K562 (cell line): ENCODE results near the gene ANO10. TPM values are rescaled to one million over a fixed set of nuclear protein-coding genes. Genes with fewer than 3 reads are reported as not detected.

Source experiments
- BRCA1 ChIP-seq, 2 experiments: fragments of 450-650 bp in 1 of 2; sonication (generic) in 1 of 2; formaldehyde crosslinking in 1 of 2; IDR thresholded peaks; 2 replicates each; pipeline versions ENCODE4 v1.5.0 to v1.6.1; 2017 to 2020; ENCODE audit warnings: mild to moderate bottlenecking in 1 of 2, missing genetic modification reagents in 1 of 2
- BRD4 ChIP-seq: fragments of 200-600 bp; sonication (generic); IDR thresholded peaks from 2 replicates; pipeline ENCODE4 v1.6.1; 2017; ENCODE audit warnings: inconsistent platforms
- CAMTA2 ChIP-seq: fragments of 250-450 bp; sonication (Bioruptor Pico); conservative IDR thresholded peaks from 2 replicates; pipeline ENCODE4 v1.5.1; 2022
- CBFA2T2 ChIP-seq: fragments of 450-650 bp; conservative IDR thresholded peaks from 2 replicates; pipeline ENCODE4 v1.6.1; 2017; ENCODE audit warnings: mild to moderate bottlenecking
- CBX3 ChIP-seq, 2 experiments: IDR thresholded peaks; 1 replicate in 1 of 2; 2 replicates in 1 of 2; pipeline ENCODE4 v1.6.1; 2012; ENCODE audit warnings: inconsistent platforms in 2 of 2, low read length in 2 of 2, borderline replicate concordance in 1 of 2, control low read depth in 1 of 2
- CHD4 ChIP-seq: fragments of 200-600 bp; sonication (generic); IDR thresholded peaks from 3 replicates; pipeline ENCODE4 v1.6.1; 2012; ENCODE audit warnings: low read depth, mild to moderate bottlenecking, mixed read lengths, low read length, inconsistent platforms; ENCODE audit not compliant: insufficient read depth, insufficient replicate concordance, poor library complexity, severe bottlenecking
- FOXK2 ChIP-seq, 2 experiments: fragments of 450-650 bp; IDR thresholded peaks in 1 of 2; conservative IDR thresholded peaks in 1 of 2; 2 replicates each; pipeline ENCODE4 v1.6.1; 2016; ENCODE audit warnings: low read depth in 2 of 2, mild to moderate bottlenecking in 1 of 2
- GATA2 ChIP-seq: sonication (generic); formaldehyde crosslinking; IDR thresholded peaks from 2 replicates; pipeline ENCODE4 v1.4.0; 2020; ENCODE audit warnings: mild to moderate bottlenecking, missing genetic modification reagents
- HLTF ChIP-seq: fragments of 450-650 bp; IDR thresholded peaks from 2 replicates; pipeline ENCODE4 v1.6.1; 2016
- KLF16 ChIP-seq: IDR thresholded peaks from 2 replicates; pipeline ENCODE4 v1.6.1; 2016; ENCODE audit warnings: antibody characterized with exemption
- NR2F6 ChIP-seq: fragments of 450-650 bp; formaldehyde crosslinking; IDR thresholded peaks from 2 replicates; pipeline ENCODE4 v1.4.0; 2020; ENCODE audit warnings: mild to moderate bottlenecking
- RAD21 ChIP-seq, 2 experiments: fragments of 250-450 bp in 1 of 2; fragments of 450-650 bp in 1 of 2; sonication (Bioruptor Pico) in 1 of 2; formaldehyde crosslinking in 1 of 2; IDR thresholded peaks in 1 of 2; conservative IDR thresholded peaks in 1 of 2; 2 replicates each; pipeline versions ENCODE4 v1.4.0 to v1.8.0; 2020 to 2022; ENCODE audit warnings: mild to moderate bottlenecking in 2 of 2, moderate library complexity in 1 of 2
- RBBP5 ChIP-seq: fragments of 200-600 bp; sonication (generic); IDR thresholded peaks from 2 replicates; pipeline ENCODE4 v1.6.1; 2012; ENCODE audit warnings: borderline replicate concordance, mild to moderate bottlenecking, low read length, control low read depth, inconsistent platforms; ENCODE audit not compliant: insufficient read depth, poor library complexity, severe bottlenecking
- SREBF2 ChIP-seq: sonication (generic); formaldehyde crosslinking; IDR thresholded peaks from 2 replicates; pipeline ENCODE4 v1.4.0; 2020; ENCODE audit warnings: mild to moderate bottlenecking, missing genetic modification reagents
- TAF15 ChIP-seq: fragments of 200-400 bp; formaldehyde crosslinking; IDR thresholded peaks from 2 replicates; pipeline ENCODE4 v1.6.1; 2017; ENCODE audit warnings: mild to moderate bottlenecking, low read depth, low read length, moderate library complexity
- TSC22D4 ChIP-seq: fragments of 450-650 bp; IDR thresholded peaks from 2 replicates; pipeline ENCODE4 v1.6.1; 2016; ENCODE audit warnings: missing genetic modification characterization, missing biosample characterization, control low read depth
- ZC3H4 ChIP-seq: sonication (generic); formaldehyde crosslinking; IDR thresholded peaks from 2 replicates; pipeline ENCODE4 v1.9.0; 2021; ENCODE audit warnings: missing genetic modification reagents, borderline replicate concordance
- ZNF696 ChIP-seq: fragments of 250-450 bp; sonication (Bioruptor Pico); conservative IDR thresholded peaks from 2 replicates; pipeline ENCODE4 v1.4.0; 2020; ENCODE audit warnings: mild to moderate bottlenecking, moderate library complexity
- ZNF785 ChIP-seq: fragments of 250-450 bp; sonication (Bioruptor Pico); IDR thresholded peaks from 2 replicates; pipeline ENCODE4 v1.4.0; 2020; ENCODE audit warnings: mild to moderate bottlenecking
- polyA plus RNA-seq, 8 experiments: library from polyadenylated mRNA; depleted of rRNA in 4 of 8; stranded (reverse) in 5 of 8; unstranded in 3 of 8; fragments of >200 nt; fragmentation: Nextera tagmentation in 2 of 8; fragmentation: Illumina TruSeq in 1 of 8; extraction: Ambion mirVana in 2 of 8; extraction: Trizol in 1 of 8; gene quantifications; 2 replicates each; pipeline versions ENCODE4 v1.2.1 to v1.2.3, GENCODE V29; 2011 to 2014; ENCODE audit warnings: inconsistent platforms in 1 of 8, missing spikeins in 1 of 8
- total RNA-seq, 7 experiments: library from RNA; depleted of rRNA in 6 of 7; stranded (reverse); fragments of >200 nt in 6 of 7; fragmentation: Illumina TruSeq in 2 of 7; extraction: Trizol in 2 of 7; gene quantifications; 2 replicates each; pipeline versions ENCODE4 v1.2.1 to v1.2.3, GENCODE V29; 2011 to 2021; ENCODE audit warnings: low replicate concordance in 1 of 7
- TF ChIP-seq, protein P1 (sequence below): fragments of 450-650 bp; formaldehyde crosslinking; conservative IDR thresholded peaks from 2 replicates; pipeline ENCODE4 v1.4.0; 2022; ENCODE audit warnings: mild to moderate bottlenecking, missing genetic modification characterization
- TF ChIP-seq, protein P2 (sequence below): sonication (generic); formaldehyde crosslinking; IDR thresholded peaks from 2 replicates; pipeline ENCODE4 v1.5.0; 2020; ENCODE audit warnings: missing genetic modification reagents
- TF ChIP-seq, protein P3 (sequence below): fragments of 450-650 bp; IDR thresholded peaks from 2 replicates; pipeline ENCODE4 v1.6.1; 2017; ENCODE audit warnings: antibody characterized with exemption, mild to moderate bottlenecking

The ANO10 gene
- total and polyA plus RNA-seq, 9 of the 15 experiments (the other 6 are each of a cell fraction or from before 2014, with no cell fraction given): 6.4 to 46.0 (median 32.3) TPM

DNA sequence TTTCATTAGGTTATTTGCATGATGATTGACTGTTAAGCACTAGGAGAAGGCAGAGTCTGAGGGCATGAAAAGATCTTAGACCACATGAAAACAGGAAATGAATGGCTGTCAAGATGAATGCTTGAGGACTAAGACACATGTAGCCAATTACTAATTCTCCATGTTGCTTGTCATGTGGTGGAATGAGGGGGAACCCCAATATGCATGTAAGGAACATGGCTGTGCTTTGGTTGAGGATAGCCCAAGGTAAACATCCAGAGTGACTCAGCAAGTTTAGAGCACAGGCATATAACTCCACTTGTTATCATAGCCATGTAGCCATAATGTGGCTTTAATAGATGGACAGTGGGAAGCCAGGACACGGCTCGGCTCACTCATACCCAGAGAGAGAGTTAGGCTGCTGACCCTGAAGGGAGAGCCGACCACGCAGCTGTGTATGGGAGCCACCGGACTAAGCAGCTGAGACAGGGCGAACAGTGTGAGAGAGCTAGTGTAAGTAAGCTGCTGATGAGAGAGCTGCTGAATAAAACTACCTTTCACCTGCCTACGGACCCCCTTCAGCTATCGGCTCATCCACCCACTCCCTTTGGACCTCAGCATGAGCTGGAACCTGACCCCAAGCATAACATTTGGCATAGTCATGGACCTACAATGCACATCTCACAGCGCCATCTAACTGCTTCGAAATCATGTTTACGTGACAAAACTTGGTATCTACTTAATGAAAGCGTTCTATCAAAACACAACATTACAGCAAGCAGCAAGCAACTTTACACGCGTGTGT, 37.6 kb downstream of the ANO10 start (continued):
- TF ChIP-seq ZNF696 (CRISPR knock-in tag) (peak; percentile 86), KLF16 (no peak), SREBF2 (CRISPR knock-in tag) (no peak; the same call in 1 of the 2 replicates), CAMTA2 (CRISPR knock-in tag) (no peak), NR2F6 (CRISPR knock-in tag) (peak; percentile 94), FOXK2 (conservative IDR thresholded peaks at IDR 0.05 in 1 of 2, IDR thresholded peaks at IDR 0.05 in 1 of 2; ENCODE audit: low read depth in 2 of 2) (peak; percentile 76), BRD4 (no peak), CHD4 (no peak), TSC22D4 (tag) (no peak), RBBP5 (no peak), ZNF785 (peak; percentile 85), RAD21 (CRISPR knock-in tag; conservative IDR thresholded peaks at IDR 0.05 in 1 of 2, IDR thresholded peaks at IDR 0.05 in 1 of 2) (peak in 1 of 2 experiments; percentile 39; a peak in 2 of 4 replicates), GATA2 (CRISPR knock-in tag) (no peak), ZC3H4 (CRISPR knock-in tag) (no peak), CBX3 (IDR thresholded peaks at IDR 0.05; ENCODE audit: borderline replicate concordance in 1 of 2, low read length in 2 of 2) (peak in 1 of 2 experiments; percentile 44; a peak in 1 of 3 replicates), TAF15 (no peak), BRCA1 (IDR thresholded peaks at IDR 0.05) (no peak), BRCA1 (CRISPR knock-in tag; IDR thresholded peaks at IDR 0.05) (no peak), CBFA2T2 (no peak), HLTF (no peak)
- TF ChIP-seq, protein P1, sequence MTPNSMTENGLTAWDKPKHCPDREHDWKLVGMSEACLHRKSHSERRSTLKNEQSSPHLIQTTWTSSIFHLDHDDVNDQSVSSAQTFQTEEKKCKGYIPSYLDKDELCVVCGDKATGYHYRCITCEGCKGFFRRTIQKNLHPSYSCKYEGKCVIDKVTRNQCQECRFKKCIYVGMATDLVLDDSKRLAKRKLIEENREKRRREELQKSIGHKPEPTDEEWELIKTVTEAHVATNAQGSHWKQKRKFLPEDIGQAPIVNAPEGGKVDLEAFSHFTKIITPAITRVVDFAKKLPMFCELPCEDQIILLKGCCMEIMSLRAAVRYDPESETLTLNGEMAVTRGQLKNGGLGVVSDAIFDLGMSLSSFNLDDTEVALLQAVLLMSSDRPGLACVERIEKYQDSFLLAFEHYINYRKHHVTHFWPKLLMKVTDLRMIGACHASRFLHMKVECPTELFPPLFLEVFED (CRISPR knock-in tag): peak; percentile 98
- TF ChIP-seq, protein P2, sequence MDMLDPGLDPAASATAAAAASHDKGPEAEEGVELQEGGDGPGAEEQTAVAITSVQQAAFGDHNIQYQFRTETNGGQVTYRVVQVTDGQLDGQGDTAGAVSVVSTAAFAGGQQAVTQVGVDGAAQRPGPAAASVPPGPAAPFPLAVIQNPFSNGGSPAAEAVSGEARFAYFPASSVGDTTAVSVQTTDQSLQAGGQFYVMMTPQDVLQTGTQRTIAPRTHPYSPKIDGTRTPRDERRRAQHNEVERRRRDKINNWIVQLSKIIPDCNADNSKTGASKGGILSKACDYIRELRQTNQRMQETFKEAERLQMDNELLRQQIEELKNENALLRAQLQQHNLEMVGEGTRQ (CRISPR knock-in tag): no peak
- TF ChIP-seq, protein P3, sequence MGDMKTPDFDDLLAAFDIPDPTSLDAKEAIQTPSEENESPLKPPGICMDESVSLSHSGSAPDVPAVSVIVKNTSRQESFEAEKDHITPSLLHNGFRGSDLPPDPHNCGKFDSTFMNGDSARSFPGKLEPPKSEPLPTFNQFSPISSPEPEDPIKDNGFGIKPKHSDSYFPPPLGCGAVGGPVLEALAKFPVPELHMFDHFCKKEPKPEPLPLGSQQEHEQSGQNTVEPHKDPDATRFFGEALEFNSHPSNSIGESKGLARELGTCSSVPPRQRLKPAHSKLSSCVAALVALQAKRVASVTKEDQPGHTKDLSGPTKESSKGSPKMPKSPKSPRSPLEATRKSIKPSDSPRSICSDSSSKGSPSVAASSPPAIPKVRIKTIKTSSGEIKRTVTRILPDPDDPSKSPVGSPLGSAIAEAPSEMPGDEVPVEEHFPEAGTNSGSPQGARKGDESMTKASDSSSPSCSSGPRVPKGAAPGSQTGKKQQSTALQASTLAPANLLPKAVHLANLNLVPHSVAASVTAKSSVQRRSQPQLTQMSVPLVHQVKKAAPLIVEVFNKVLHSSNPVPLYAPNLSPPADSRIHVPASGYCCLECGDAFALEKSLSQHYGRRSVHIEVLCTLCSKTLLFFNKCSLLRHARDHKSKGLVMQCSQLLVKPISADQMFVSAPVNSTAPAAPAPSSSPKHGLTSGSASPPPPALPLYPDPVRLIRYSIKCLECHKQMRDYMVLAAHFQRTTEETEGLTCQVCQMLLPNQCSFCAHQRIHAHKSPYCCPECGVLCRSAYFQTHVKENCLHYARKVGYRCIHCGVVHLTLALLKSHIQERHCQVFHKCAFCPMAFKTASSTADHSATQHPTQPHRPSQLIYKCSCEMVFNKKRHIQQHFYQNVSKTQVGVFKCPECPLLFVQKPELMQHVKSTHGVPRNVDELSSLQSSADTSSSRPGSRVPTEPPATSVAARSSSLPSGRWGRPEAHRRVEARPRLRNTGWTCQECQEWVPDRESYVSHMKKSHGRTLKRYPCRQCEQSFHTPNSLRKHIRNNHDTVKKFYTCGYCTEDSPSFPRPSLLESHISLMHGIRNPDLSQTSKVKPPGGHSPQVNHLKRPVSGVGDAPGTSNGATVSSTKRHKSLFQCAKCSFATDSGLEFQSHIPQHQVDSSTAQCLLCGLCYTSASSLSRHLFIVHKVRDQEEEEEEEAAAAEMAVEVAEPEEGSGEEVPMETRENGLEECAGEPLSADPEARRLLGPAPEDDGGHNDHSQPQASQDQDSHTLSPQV: peak; percentile 100
